ENCODE measurements around the gene SMC3.

Gene SMC3

DNA sequence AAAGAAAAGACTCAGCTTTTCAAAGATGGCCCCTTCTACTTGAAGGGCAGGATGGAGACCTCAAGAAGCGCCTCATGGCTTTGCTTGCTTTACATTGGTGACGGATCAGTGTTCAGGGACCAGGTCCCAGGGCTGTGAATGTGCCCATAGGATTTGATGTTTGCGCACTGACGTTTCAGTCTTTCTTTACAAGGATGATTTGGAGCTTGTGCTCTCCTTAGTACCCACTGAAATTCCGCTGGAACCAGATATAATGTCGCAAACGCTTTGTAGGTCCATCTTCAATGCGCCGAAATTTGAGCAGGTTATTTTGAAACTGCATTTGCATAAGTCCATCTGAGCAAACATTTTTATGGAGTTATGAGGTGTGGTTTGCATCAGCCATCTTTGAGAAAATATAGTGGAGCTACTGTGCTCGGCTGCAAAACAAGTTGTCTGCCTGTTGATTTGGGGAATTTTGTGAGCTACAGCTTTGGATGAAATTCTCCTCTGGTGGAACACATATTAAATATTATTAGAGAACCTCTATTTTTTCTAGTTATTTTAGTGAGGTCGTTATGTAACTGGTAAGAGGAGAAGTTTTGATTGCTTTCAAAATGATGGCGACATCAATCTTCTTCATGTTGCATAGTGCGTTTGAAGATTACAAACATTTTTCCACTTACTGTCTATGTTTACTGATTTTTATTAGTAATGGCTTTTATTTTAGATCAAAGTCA is 79.1 kb downstream of the SMC3 start:
- DNase-seq = no peak

DNA sequence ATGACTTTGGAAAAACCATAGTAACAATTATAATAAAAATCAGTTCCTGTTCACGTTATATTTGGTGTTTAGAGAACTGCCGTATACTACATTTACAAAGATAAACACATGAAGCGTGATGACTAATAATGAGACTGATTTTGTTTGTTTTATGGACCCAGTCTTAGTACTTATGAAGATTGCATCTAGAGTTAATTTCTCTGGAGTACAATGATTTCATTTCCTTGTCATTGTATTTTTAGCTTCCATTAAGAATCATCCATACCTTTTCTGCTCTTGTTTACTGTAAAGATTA is 79.6 kb downstream of the SMC3 start:
- DNase-seq (no peak), ATAC-seq (no peak)

More for the DNA sequence above, 79.1 kb downstream of the SMC3 start:
- no peak for ATAC-seq

DNA sequence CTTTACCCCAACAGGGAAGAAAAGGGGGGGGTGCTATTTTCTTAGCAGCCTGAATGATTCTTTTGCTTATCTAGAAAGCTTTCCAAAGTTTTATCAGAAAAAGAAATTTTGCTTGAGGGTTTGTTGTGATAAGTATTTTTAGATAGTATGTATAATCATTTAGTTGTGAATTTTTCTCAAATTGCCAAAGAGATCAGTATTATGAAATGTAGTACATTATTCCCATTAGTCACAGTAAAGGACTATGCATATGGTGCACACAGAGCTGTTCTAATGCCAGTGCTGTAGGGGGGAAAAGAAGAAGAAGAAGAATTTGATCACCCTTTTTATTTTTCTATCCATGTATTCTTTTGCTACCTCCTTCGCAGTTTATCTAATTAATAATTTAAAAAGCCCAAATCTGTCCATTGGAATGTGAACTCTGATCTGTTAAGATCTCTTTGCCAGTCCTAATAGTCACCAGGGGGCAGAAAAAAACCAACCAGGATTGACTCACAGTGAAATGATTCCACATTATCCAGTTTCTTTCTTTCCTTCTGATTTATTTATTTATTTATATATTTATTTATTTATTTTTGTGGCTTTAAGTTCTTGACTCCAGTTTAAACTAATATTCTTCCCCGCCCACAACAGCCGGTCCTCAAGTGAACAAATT is 81.3 kb downstream of the SMC3 start:
- DNase-seq = no peak

DNA sequence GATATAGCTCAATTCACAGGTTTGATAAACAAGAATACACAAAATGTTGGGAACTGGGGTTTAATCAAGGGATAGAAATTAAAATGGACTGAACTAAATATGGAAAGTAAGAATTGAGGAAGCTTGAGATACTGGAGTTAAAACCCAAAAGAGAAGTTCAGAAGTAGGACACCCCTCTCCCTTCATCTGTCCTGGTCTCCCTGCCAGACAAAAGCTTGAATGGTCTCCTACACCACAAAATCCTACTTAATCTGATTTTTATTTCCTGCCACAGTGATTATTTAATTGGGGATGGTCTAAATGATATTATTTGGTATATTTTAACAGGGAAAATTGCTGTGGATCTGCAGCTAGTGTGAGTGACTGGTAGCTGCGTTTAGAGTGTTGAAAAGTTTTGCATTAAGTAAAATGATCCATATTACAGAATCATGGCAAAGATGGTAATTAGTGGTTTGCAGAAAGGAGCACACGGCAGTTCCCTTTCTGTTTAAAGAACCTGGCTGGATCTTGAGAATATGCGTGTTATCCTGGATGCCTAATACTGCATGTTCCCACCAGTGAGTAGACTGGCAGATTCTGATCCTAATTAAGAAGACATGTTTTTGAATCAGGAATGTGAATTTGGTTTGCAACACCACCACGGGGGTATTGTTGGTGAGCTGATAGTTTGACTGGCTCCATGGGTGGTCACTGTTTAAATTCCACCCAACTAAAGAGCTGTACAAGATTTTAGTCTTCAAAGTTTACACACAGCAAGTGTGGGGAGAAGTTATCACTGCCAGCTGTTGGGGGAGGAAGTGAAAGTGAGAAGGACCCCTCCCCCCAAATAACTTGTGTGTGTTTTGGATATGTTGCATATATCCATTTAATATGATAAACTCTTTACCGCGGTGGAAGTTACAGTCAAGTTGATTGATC is 82.1 kb downstream of the SMC3 start:
- ATAC-seq = no peak
- DNase-seq = no peak

More for the DNA sequence above, 81.3 kb downstream of the SMC3 start:
- no peak for ATAC-seq

DNA sequence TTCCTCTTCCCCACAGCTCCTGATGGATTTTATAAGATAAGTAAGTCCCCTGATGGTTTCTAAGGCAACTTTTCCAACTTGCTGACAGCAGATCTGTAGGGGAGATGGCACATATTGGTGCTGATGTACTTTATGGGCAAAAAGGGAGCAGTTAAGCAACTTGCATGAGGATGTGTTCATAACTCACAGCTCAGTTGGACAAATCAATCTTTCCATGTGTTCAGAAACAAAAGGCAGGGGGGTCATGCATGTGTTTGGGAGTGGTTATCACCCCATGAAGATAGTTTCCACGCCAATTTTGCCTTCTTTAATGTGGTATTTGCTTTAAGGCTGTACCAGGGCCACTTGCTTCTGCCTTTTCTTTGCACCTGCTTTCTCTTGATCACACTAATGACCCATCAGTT is 82.8 kb downstream of the SMC3 start:
- no peak for DNase-seq
- peak; percentile 37 for ATAC-seq

DNA sequence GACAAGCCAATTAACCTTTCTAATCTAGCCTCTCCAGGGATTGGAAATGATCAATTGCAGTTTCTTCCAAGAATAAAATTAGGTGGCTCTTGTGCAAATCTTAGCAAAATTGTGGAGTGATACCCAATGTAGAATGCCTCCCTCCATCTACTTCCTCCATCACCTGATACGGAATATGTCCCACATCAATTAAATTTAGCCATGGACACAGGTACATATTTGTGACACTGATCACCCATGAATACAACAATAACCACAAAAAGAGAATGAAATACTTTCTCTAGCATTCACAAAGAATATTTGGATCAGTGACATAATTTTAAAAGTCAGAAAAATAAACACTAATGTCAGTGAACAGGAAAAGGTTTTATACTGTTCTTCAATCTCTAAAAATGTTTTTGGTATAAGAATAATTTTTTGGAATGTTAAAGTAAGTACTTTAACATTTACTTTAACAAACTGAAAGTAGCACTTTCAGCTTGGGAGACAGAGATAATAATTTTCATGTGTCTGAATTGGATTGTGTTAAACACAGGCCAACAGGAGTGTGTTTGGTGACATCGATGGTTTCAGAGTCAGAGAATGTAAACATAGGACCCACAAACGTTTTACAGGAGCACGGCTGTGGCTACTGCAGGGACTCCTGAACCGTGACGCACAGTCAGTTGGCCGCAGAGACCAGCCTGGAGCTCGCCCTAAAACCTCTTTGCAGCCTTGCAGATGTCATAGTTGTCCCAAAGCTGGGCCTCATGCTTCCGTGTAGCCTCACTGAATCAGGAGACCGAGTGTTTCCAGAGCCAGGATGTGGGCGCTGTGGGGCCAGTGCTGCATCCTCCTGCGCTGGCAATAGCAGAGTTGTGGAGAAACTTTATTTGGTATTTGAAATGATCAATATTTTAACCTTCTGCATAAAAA is 83.8 kb downstream of the SMC3 start:
- DNase-seq = peak; percentile 45
- peak; percentile 83 for ATAC-seq

DNA sequence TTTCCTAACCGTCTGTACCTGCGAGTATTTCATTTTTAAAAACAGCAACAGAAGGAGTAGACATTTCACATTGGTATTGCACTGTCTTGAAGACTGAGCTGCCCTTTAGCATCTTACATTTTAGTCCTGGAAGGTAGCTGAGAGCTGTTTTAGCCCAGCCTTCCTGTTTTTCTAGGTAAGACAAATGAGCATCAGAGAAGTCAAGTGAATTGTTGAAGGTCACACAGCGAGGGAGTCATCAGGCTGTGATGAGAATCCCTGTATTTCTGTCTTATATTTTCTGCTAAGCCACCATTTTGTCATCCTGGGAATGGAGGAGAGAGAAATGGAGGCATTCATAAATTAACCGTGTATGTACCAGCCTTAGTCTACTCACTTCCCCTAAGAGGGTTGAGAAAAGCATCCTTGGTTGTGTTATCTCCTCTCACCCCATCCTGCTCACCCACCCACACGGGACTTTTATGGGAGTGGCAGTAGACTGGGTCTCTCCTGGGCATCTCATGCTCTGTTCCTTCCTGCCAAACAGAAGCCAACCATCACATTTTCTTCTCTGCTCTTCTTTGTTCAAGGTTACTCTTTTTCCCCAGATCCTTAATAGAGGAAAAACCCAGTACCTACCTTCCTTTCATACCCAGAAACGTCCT is 85.1 kb downstream of the SMC3 start:
- no peak for ATAC-seq
- DNase-seq = no peak
